KMS-11 (cell line): ENCODE results near the gene MYO9B.

Experiments used
- H2AFZ ChIP-seq: fragments of 200-600 bp; sonication (generic); 2 replicates; pipeline ENCODE4 v1.6.1; 2016; ENCODE audit warnings: antibody characterized with exemption, mixed run types, low read depth
- H3K27ac ChIP-seq: fragments of 200-600 bp; sonication (generic); 2 replicates; pipeline ENCODE4 v1.6.1; 2016; ENCODE audit warnings: mild to moderate bottlenecking, mixed run types
- H3K27me3 ChIP-seq: fragments of 200-600 bp; sonication (generic); 2 replicates; pipeline ENCODE4 v1.6.1; 2017; ENCODE audit warnings: mild to moderate bottlenecking, low read depth, mixed run types, moderate library complexity; ENCODE audit not compliant: insufficient read depth
- H3K36me3 ChIP-seq: fragments of 200-600 bp; sonication (generic); 2 replicates; pipeline ENCODE4 v1.6.1; 2017; ENCODE audit warnings: mild to moderate bottlenecking, mixed run types; ENCODE audit not compliant: insufficient read depth
- H3K4me1 ChIP-seq: fragments of 200-600 bp; sonication (generic); 2 replicates; pipeline ENCODE4 v1.6.1; 2016; ENCODE audit warnings: mild to moderate bottlenecking, low read depth, mixed run types; ENCODE audit not compliant: poor library complexity, severe bottlenecking
- H3K4me2 ChIP-seq: fragments of 200-600 bp; sonication (generic); 2 replicates; pipeline ENCODE4 v1.7.0; 2016; ENCODE audit warnings: mild to moderate bottlenecking, mixed run types
- H3K4me3 ChIP-seq: fragments of 200-600 bp; sonication (generic); IDR thresholded peaks from 2 replicates; pipeline ENCODE4 v1.6.1; 2017; ENCODE audit warnings: low read depth, low read length, mixed read lengths; ENCODE audit not compliant: insufficient read depth
- H3K79me2 ChIP-seq: fragments of 200-600 bp; sonication (generic); 2 replicates; pipeline ENCODE4 v1.6.1; 2016; ENCODE audit warnings: low read depth, mixed run types; ENCODE audit not compliant: insufficient read depth
- H3K9ac ChIP-seq: fragments of 200-600 bp; sonication (generic); 2 replicates; pipeline ENCODE4 v1.6.1; 2016; ENCODE audit warnings: mild to moderate bottlenecking, mixed run types
- H4K20me1 ChIP-seq: fragments of 200-600 bp; sonication (generic); 2 replicates; pipeline ENCODE4 v1.6.1; 2016; ENCODE audit warnings: mild to moderate bottlenecking, mixed run types; ENCODE audit not compliant: insufficient read depth
- TF ChIP-seq, protein P1 (sequence below): fragments of 200-600 bp; sonication (generic); conservative IDR thresholded peaks from 2 replicates; pipeline ENCODE4 v1.6.1; 2017; ENCODE audit warnings: low read depth, mild to moderate bottlenecking, antibody characterized with exemption, low read length, moderate library complexity, mixed read lengths

The MYO9B gene

GRCh38 chr19:17070912-17071311 lies 4.7 kb upstream of the MYO9B start:
- Histone ChIP-seq H3K27me3 (no peaks in the 10 kb centered on the region), H3K4me2 (no peak overlapping the region), H4K20me1 (peaks cover 3% of the 10 kb centered on the region; the same call in 1 of the 2 replicates), H3K4me1 (peaks cover 17% of the 10 kb centered on the region), H3K4me3 (no peak overlapping the region), H3K27ac (no peak overlapping the region), H2AFZ (no peak overlapping the region), H3K36me3 (no peaks in the 10 kb centered on the region), H3K9ac (no peak overlapping the region), H3K79me2 (peaks cover 19% of the 10 kb centered on the region)
- TF ChIP-seq, protein P1, sequence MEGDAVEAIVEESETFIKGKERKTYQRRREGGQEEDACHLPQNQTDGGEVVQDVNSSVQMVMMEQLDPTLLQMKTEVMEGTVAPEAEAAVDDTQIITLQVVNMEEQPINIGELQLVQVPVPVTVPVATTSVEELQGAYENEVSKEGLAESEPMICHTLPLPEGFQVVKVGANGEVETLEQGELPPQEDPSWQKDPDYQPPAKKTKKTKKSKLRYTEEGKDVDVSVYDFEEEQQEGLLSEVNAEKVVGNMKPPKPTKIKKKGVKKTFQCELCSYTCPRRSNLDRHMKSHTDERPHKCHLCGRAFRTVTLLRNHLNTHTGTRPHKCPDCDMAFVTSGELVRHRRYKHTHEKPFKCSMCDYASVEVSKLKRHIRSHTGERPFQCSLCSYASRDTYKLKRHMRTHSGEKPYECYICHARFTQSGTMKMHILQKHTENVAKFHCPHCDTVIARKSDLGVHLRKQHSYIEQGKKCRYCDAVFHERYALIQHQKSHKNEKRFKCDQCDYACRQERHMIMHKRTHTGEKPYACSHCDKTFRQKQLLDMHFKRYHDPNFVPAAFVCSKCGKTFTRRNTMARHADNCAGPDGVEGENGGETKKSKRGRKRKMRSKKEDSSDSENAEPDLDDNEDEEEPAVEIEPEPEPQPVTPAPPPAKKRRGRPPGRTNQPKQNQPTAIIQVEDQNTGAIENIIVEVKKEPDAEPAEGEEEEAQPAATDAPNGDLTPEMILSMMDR = no peak

DNA sequence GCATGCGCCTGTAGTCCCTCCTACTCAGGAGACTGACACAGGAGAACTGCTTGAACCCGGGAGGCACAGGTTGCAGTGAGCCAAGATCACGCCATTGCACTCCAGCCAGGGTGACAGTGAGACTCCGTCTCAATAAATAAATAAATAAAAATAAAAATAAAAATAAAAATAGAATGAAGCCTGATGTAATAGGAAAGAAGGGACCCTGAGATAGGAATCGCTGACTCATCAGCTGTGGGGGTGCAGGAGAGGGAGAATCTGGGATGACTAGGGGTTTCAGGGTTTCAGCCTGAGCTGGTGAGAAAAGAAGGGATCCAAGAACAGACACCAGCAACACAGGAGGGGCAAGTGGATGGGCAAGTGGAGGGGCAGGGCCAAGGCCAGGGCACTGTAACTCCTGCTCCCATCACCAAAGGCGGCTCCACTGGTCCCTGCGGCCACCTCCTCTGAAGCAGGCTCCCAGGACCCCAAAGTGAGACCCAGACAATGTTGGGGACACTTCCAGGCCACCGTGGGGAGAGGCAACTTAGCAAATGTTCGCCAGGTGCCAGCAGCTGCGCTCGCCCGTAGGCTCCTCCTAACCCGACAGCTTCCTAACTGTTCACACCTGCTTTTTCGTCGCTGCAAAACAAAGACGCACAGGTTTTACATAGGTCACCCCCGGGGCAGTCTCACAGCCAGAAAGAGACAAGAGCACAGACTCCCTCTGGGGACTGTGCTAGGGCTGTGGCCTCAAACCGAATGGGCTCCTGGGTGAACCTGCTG lies 1.5 kb upstream of the MYO9B start:
- no peaks in the 10 kb centered on the region for H3K27me3 ChIP-seq
- no peaks in the 10 kb centered on the region for H4K20me1 ChIP-seq
- H3K4me3 ChIP-seq = peak overlapping the region; percentile 59
- H3K4me2 ChIP-seq = peak overlapping the region; percentile 89
- H3K9ac ChIP-seq = peak overlapping the region; percentile 90; the same call in 1 of the 2 replicates
- H3K27ac ChIP-seq = peak overlapping the region; percentile 70; the same call in 1 of the 2 replicates
- TF ChIP-seq, protein P1 = no peak
- H2AFZ ChIP-seq = no peak overlapping the region
- peaks cover 26% of the 10 kb centered on the region for H3K79me2 ChIP-seq
- H3K4me1 ChIP-seq = peaks cover 23% of the 10 kb centered on the region
- no peaks in the 10 kb centered on the region for H3K36me3 ChIP-seq

DNA sequence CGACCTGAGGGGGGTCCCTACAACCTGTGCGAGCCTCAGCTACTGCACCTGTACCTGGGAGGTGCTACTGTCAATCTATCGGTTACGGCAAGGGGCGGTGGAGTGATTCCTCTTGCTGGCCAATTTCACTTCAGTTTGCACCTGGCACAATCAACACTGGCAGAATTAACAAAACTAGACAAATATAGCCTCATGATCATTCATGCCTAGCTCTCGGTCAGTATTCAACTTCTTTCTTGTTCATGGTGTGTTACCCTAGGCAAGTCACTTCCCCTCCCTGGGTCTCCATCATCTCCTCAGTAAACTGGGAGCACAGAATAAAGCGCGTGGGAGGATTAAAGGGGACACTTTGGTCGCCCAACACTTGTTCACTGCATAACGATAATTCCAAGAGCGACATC lies 943 bp upstream of the MYO9B start:
- peak overlapping the region; percentile 70 for H3K27ac ChIP-seq
- no peaks in the 10 kb centered on the region for H4K20me1 ChIP-seq
- H3K4me2 ChIP-seq = peak overlapping the region; percentile 89
- H3K9ac ChIP-seq = peak overlapping the region; percentile 90; the same call in 1 of the 2 replicates
- peaks cover 29% of the 10 kb centered on the region for H3K4me1 ChIP-seq
- no peaks in the 10 kb centered on the region for H3K36me3 ChIP-seq
- no peaks in the 10 kb centered on the region for H3K27me3 ChIP-seq
- peak overlapping the region; percentile 78 for H2AFZ ChIP-seq
- H3K4me3 ChIP-seq = peak overlapping the region; percentile 59
- peaks cover 26% of the 10 kb centered on the region for H3K79me2 ChIP-seq
- TF ChIP-seq, protein P1 = no peak

GRCh38 chr19:17075864-17076542 lies 426 bp downstream of the MYO9B start:
- Histone ChIP-seq H3K9ac (peak overlapping the region; percentile 59; the same call in 1 of the 2 replicates), H2AFZ (peak overlapping the region; percentile 59; the same call in 1 of the 2 replicates), H4K20me1 (no peaks in the 10 kb centered on the region), H3K36me3 (no peaks in the 10 kb centered on the region), H3K79me2 (peaks cover 33% of the 10 kb centered on the region), H3K4me3 (no peak overlapping the region), H3K4me1 (peaks cover 39% of the 10 kb centered on the region), H3K27ac (no peak overlapping the region), H3K27me3 (no peaks in the 10 kb centered on the region), H3K4me2 (peak overlapping the region; percentile 76)
- TF ChIP-seq, protein P1 = no peak
